NCI-H128 (cell line): ENCODE measurements around the gene IRF8.
"Not testable (repeated sequence)": the region's sequence is repeated elsewhere in the genome, so short reads cannot be mapped to it uniquely, and the experiment has no call there.

Experiments used
- DNase-seq: peaks from one replicate; lab custom pipeline; 2025; ENCODE audit not compliant: unreplicated experiment; lab: John Stamatoyannopoulos, UW

Gene IRF8

GRCh38 chr16:85891776-85892166, 7.2 kb upstream of the IRF8 start:
- DNase-seq = no peak

- DNase-seq = no peak
Observed at GRCh38 chr16:85892760-85893159, 6.2 kb upstream of the IRF8 start.

GRCh38 chr16:85894266-85894665, 4.7 kb upstream of the IRF8 start:
- DNase-seq = no peak

GRCh38 chr16:85897382-85897781, 1.6 kb upstream of the IRF8 start:
- DNase-seq = no peak

- no peak for DNase-seq
Observed at GRCh38 chr16:85899444-85899843, 482 bp downstream of the IRF8 start.

- DNase-seq = no peak
Observed at GRCh38 chr16:85900027-85900792, 1.2 kb downstream of the IRF8 start.

- DNase-seq = no peak
Observed at GRCh38 chr16:85901110-85901509, 2.1 kb downstream of the IRF8 start.

GRCh38 chr16:85901773-85902365, 2.9 kb downstream of the IRF8 start:
- no peak for DNase-seq

GRCh38 chr16:85902366-85903155, 3.6 kb downstream of the IRF8 start:
- no peak for DNase-seq

- no peak for DNase-seq
Observed at GRCh38 chr16:85903559-85903958, 4.6 kb downstream of the IRF8 start.

- DNase-seq = no peak
Observed at GRCh38 chr16:85905110-85906095, 6.4 kb downstream of the IRF8 start.

GRCh38 chr16:85906349-85906748, 7.4 kb downstream of the IRF8 start:
- DNase-seq = no peak

- not testable (repeated sequence) for DNase-seq
Observed at GRCh38 chr16:85907231-85907630, 8.3 kb downstream of the IRF8 start.

GRCh38 chr16:85908444-85908843, 9.5 kb downstream of the IRF8 start:
- DNase-seq = no peak

- no peak for DNase-seq
Observed at GRCh38 chr16:85908889-85909589, 10.1 kb downstream of the IRF8 start.

- DNase-seq = no peak
Observed at GRCh38 chr16:85909932-85910853, 11.2 kb downstream of the IRF8 start.

- DNase-seq = no peak
Observed at GRCh38 chr16:85910854-85911247, 11.9 kb downstream of the IRF8 start.

- DNase-seq = no peak
Observed at GRCh38 chr16:85911251-85911930, 12.4 kb downstream of the IRF8 start.
